ENCODE measurements around the gene ZG16B. TPM values are rescaled to one million over a fixed set of nuclear protein-coding genes. Genes with fewer than 3 reads are reported as not detected.

Gene ZG16B
- total RNA-seq, 4 donors from 2014 or later: 5.6 to 67.9 (median 19.4) TPM

- intact Hi-C loops (cut with DNase I; ENCODE audit: low total_unique reads): no loop called here
- 84 to 87% methylated on average over 23 to 25 of the region's 26 CpGs for WGBS, 2 donors
- H3K4me3 ChIP-seq (ENCODE audit: low read depth, poor library complexity, severe bottlenecking): no peak overlapping the region
- no peak for DNase-seq (ENCODE audit: low spot score in 2 of 2)
- TF ChIP-seq CTCF (IDR thresholded peaks at IDR 0.05) (no peak), POLR2A (IDR thresholded peaks at IDR 0.05) (no peak)
Observed at GRCh38 chr16:2825049-2825742, 4.9 kb upstream of the ZG16B start.

GRCh38 chr16:2825906-2826305 is 4.2 kb upstream of the ZG16B start:
- 83 to 85% methylated on average over 11 of the region's 11 CpGs for WGBS, 2 donors
- peak in 1 of 2 donors; percentile 77 for DNase-seq (ENCODE audit: low spot score in 2 of 2)
- TF ChIP-seq POLR2A (IDR thresholded peaks at IDR 0.05): no peak
- no peak for TF ChIP-seq CTCF (IDR thresholded peaks at IDR 0.05)
- no peak overlapping the region for H3K4me3 ChIP-seq (ENCODE audit: low read depth, poor library complexity, severe bottlenecking)
- intact Hi-C loops (cut with DNase I; ENCODE audit: low total_unique reads): no loop called here

GRCh38 chr16:2826591-2827373 is 3.3 kb upstream of the ZG16B start:
- intact Hi-C loops (cut with DNase I; ENCODE audit: low total_unique reads): no loop called here
- WGBS, 2 donors: 55 to 57% methylated on average over 17 to 19 of the region's 19 CpGs
- no peak for TF ChIP-seq POLR2A (IDR thresholded peaks at IDR 0.05)
- no peak for TF ChIP-seq CTCF (IDR thresholded peaks at IDR 0.05)
- H3K4me3 ChIP-seq (ENCODE audit: low read depth, poor library complexity, severe bottlenecking): no peak overlapping the region
- DNase-seq (ENCODE audit: low spot score in 2 of 2): no peak

GRCh38 chr16:2827374-2827791 is 2.7 kb upstream of the ZG16B start:
- TF ChIP-seq CTCF (IDR thresholded peaks at IDR 0.05) (no peak), POLR2A (IDR thresholded peaks at IDR 0.05) (no peak)
- H3K4me3 ChIP-seq (ENCODE audit: low read depth, poor library complexity, severe bottlenecking): no peak overlapping the region
- WGBS, 2 donors: 77% methylated on average over 15 of the region's 15 CpGs
- intact Hi-C loops (cut with DNase I; ENCODE audit: low total_unique reads): no loop called here
- no peak for DNase-seq (ENCODE audit: low spot score in 2 of 2)

- WGBS, 2 donors: 70 to 88% methylated on average over 13 of the region's 14 CpGs
- DNase-seq (ENCODE audit: low spot score in 2 of 2): no peak
- no peak overlapping the region for H3K4me3 ChIP-seq (ENCODE audit: low read depth, poor library complexity, severe bottlenecking)
- TF ChIP-seq CTCF (IDR thresholded peaks at IDR 0.05) (no peak), POLR2A (IDR thresholded peaks at IDR 0.05) (no peak)
- intact Hi-C loops (cut with DNase I; ENCODE audit: low total_unique reads): no loop called here
Observed at GRCh38 chr16:2827831-2828520, 2.1 kb upstream of the ZG16B start.

Measured in lower leg skin (tissue), 4 donors.